ENCODE data around the gene CMC1.

- TF ChIP-seq CEBPB (IDR thresholded peaks at IDR 0.05) (no peak), YY1 (IDR thresholded peaks at IDR 0.05; ENCODE audit: low read depth) (no peak), TAF1 (IDR thresholded peaks at IDR 0.05; ENCODE audit: low read depth) (no peak), REST (IDR thresholded peaks at IDR 0.05; ENCODE audit: low read depth) (no peak), MAX (IDR thresholded peaks at IDR 0.05) (no peak), EP300 (IDR thresholded peaks at IDR 0.05; ENCODE audit: borderline replicate concordance) (no peak), USF1 (IDR thresholded peaks at IDR 0.05) (no peak), RAD21 (IDR thresholded peaks at IDR 0.05; ENCODE audit: low read depth) (no peak), NFIC (IDR thresholded peaks at IDR 0.05) (no peak), TEAD4 (IDR thresholded peaks at IDR 0.05) (no peak), ZBTB7A (IDR thresholded peaks at IDR 0.05; ENCODE audit: low read depth) (no peak)
These were observed 79.6 kb downstream of the CMC1 start for GRCh38 chr3:28320981-28321380.

All from Ishikawa (cell line).